SH-SY5Y (cell line): ENCODE data around the gene LRTM2.

Experiments used
- GATA2 ChIP-seq: IDR thresholded peaks from 2 replicates; pipeline ENCODE4 v1.6.1; 2011; ENCODE audit warnings: mild to moderate bottlenecking, low read depth, low read length
- GATA3 ChIP-seq: IDR thresholded peaks from 2 replicates; pipeline ENCODE4 v1.6.1; 2011; ENCODE audit warnings: low read depth, mild to moderate bottlenecking, low read length, moderate library complexity

- TF ChIP-seq GATA2 (no peak), GATA3 (no peak)
These were observed 529 bp downstream of the LRTM2 start for GRCh38 chr12:1820896-1821291.
